ENCODE results near the gene TBCEL. TPM values are rescaled to one million over a fixed set of nuclear protein-coding genes. Genes with fewer than 3 reads are reported as not detected.

Gene TBCEL
- polyA plus RNA-seq, 1 donor (not counting 4 experiments of a cell fraction or from before 2014, with no cell fraction given): 15.1 TPM

GRCh38 chr11:121008551-121008950 is 15.4 kb upstream of the TBCEL start:
- Histone ChIP-seq H4K20me1 (ENCODE audit: control insufficient read depth, extremely low read depth, insufficient read depth, low read length) (no peaks in the 10 kb centered on the region), H3K9me3 (ENCODE audit: control insufficient read depth, low read depth, low read length) (no peaks in the 10 kb centered on the region), H3K4me2 (ENCODE audit: control insufficient read depth, extremely low read depth, insufficient read depth, low read depth, low read length) (no peak overlapping the region), H3K27ac (ENCODE audit: control insufficient read depth, insufficient read depth, low read length) (no peak overlapping the region), H3K79me2 (ENCODE audit: control insufficient read depth, insufficient read depth, low read length) (no peaks in the 10 kb centered on the region), H3K27me3 (ENCODE audit: control insufficient read depth, extremely low read depth, insufficient read depth, low read length) (no peaks in the 10 kb centered on the region), H3K4me1 (ENCODE audit: control insufficient read depth, extremely low read depth, insufficient read depth, low read length) (no peaks in the 10 kb centered on the region), H3K9ac (ENCODE audit: control insufficient read depth, extremely low read depth, insufficient read depth, low read length) (no peak overlapping the region), H2AFZ (ENCODE audit: control insufficient read depth, low read length) (no peak overlapping the region), H3K36me3 (ENCODE audit: control insufficient read depth in 2 of 2, extremely low read depth in 1 of 2, insufficient read depth in 2 of 2, low read length in 2 of 2) (no peaks in the 10 kb centered on the region), H3K4me3 (ENCODE audit: control insufficient read depth in 2 of 3, extremely low read depth in 1 of 3, insufficient read depth in 2 of 3, low read depth in 1 of 3, low read length in 3 of 3) (no peak overlapping the region), H3K9me1 (ENCODE audit: control insufficient read depth, extremely low read depth, insufficient read depth, low read length) (no peaks in the 10 kb centered on the region)
- no peak for FAIRE-seq
- dilution Hi-C loops (cut with MboI; ENCODE audit: extremely low pct_ligation_motif_present, low sequenced_read_pairs): no loop called here
- TF ChIP-seq CTCF (optimal IDR thresholded peaks at IDR 0.05 in 1 of 3, IDR thresholded peaks at IDR 0.05 in 1 of 3, conservative IDR thresholded peaks at IDR 0.05 in 1 of 3; ENCODE audit: extremely low read depth in 1 of 3, insufficient read depth in 2 of 3, low read length in 3 of 3) (no peak), EZH2 (IDR thresholded peaks at IDR 0.05; ENCODE audit: low read length) (no peak)
- no peak for DNase-seq (ENCODE audit: low read depth, low spot score)

DNA sequence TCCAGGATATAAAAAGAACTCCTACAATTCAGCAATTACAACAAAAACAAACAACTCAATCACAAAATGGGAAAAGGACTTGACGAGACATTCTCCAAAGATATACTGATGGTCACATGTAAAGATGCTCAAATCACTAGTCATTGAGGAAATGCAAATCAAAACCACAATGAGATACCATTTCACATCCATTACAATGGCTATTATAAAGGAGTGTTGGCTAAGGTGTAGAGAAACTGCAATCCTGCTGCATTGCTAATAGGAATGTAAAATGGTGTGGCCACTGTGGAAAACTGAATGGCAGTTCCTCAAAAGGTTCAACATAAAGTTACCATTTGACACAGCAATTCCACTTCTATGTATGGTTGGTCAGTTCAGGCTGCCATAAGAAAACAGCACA is 11.8 kb upstream of the TBCEL start:
- Histone ChIP-seq H3K4me1 (ENCODE audit: control insufficient read depth, extremely low read depth, insufficient read depth, low read length) (no peaks in the 10 kb centered on the region), H3K9ac (ENCODE audit: control insufficient read depth, extremely low read depth, insufficient read depth, low read length) (no peak overlapping the region), H4K20me1 (ENCODE audit: control insufficient read depth, extremely low read depth, insufficient read depth, low read length) (no peaks in the 10 kb centered on the region), H3K9me1 (ENCODE audit: control insufficient read depth, extremely low read depth, insufficient read depth, low read length) (no peaks in the 10 kb centered on the region), H3K4me3 (ENCODE audit: control insufficient read depth in 2 of 3, extremely low read depth in 1 of 3, insufficient read depth in 2 of 3, low read depth in 1 of 3, low read length in 3 of 3) (no peak overlapping the region), H3K27ac (ENCODE audit: control insufficient read depth, insufficient read depth, low read length) (no peak overlapping the region), H3K36me3 (ENCODE audit: control insufficient read depth in 2 of 2, extremely low read depth in 1 of 2, insufficient read depth in 2 of 2, low read length in 2 of 2) (no peaks in the 10 kb centered on the region), H3K27me3 (ENCODE audit: control insufficient read depth, extremely low read depth, insufficient read depth, low read length) (no peaks in the 10 kb centered on the region), H3K9me3 (ENCODE audit: control insufficient read depth, low read depth, low read length) (no peaks in the 10 kb centered on the region), H3K79me2 (ENCODE audit: control insufficient read depth, insufficient read depth, low read length) (no peaks in the 10 kb centered on the region), H3K4me2 (ENCODE audit: control insufficient read depth, extremely low read depth, insufficient read depth, low read depth, low read length) (no peak overlapping the region), H2AFZ (ENCODE audit: control insufficient read depth, low read length) (peak overlapping the region; percentile 32)
- dilution Hi-C loops (cut with MboI; ENCODE audit: extremely low pct_ligation_motif_present, low sequenced_read_pairs): no loop called here
- FAIRE-seq (no peak), DNase-seq (ENCODE audit: low read depth, low spot score) (no peak)
- TF ChIP-seq EZH2 (IDR thresholded peaks at IDR 0.05; ENCODE audit: low read length) (no peak), CTCF (optimal IDR thresholded peaks at IDR 0.05 in 1 of 3, IDR thresholded peaks at IDR 0.05 in 1 of 3, conservative IDR thresholded peaks at IDR 0.05 in 1 of 3; ENCODE audit: extremely low read depth in 1 of 3, insufficient read depth in 2 of 3, low read length in 3 of 3) (no peak)

All from keratinocyte (primary cell).